HCT116 (cell line): ENCODE data around the gene ACTL6B. TPM values are rescaled to one million over a fixed set of nuclear protein-coding genes. Genes with fewer than 3 reads are reported as not detected.
"Not testable (repeated sequence)": the region's sequence is repeated elsewhere in the genome, so short reads cannot be mapped to it uniquely, and the experiment has no call there.

Experiments
- ATAC-seq: fragments of 200-7000 bp; cut with Tn5 transposase; 2 replicates; pipeline ENCODE4 v1.9.1; 2020; ENCODE audit warnings: mild to moderate bottlenecking, moderate library complexity
- BruUV-seq: library from RNA; stranded (reverse); fragments of 400-500 nt; replicated peaks from 2 replicates; lab custom pipeline; 2021; lab: Mats Ljungman, UMichigan
- CTCF ChIA-PET: fragments of 300-600 bp; sonication (Branson Sonifier 250); formaldehyde crosslinking; loops from one replicate; lab custom pipeline; 2021; ENCODE audit warnings: antibody characterized with exemption; lab: Charles Lee
- POLR2A ChIA-PET: fragments of 300-600, 350-600 bp; sonication (Branson Sonifier 250); formaldehyde crosslinking; loops from one replicate; lab custom pipeline; 2021; ENCODE audit warnings: antibody characterized with exemption; lab: Charles Lee
- RAD21 ChIA-PET, 2 experiments: fragments of 300-600 bp; sonication (Branson Sonifier 250); formaldehyde crosslinking; loops; one replicate each; lab custom pipeline; 2023; ENCODE audit warnings: low total read pairs in 2 of 2; ENCODE audit not compliant: uncharacterized antibody in 2 of 2, unreplicated experiment in 2 of 2, low non-redundant PET in 1 of 2; lab: Charles Lee
- DNase-seq: peaks from one replicate; pipeline ENCODE4 v3.0.0-alpha.2; 2010; ENCODE audit warnings: low read depth, low spot score
- H2AFZ ChIP-seq: fragments of 200-600 bp; shearing (Covaris generic), sonication (generic); 2 replicates; pipeline ENCODE4 v1.6.1; 2017; ENCODE audit warnings: low read depth, mixed run types, mixed read lengths, antibody characterized with exemption, low read length; ENCODE audit not compliant: poor library complexity, severe bottlenecking
- H3K27ac ChIP-seq: 2 replicates; pipeline ENCODE4 v1.5.1; 2012; ENCODE audit warnings: low read depth, low read length
- H3K27me3 ChIP-seq: fragments of 200-600 bp; sonication (generic); 2 replicates; pipeline ENCODE4 v1.6.1; 2016; ENCODE audit warnings: mixed run types, low read length, mixed read lengths; ENCODE audit not compliant: insufficient read depth
- H3K36me3 ChIP-seq, 2 experiments: fragments of 200-500 bp in 1 of 2; fragments of 200-600 bp in 1 of 2; sonication (Bioruptor generic) in 1 of 2; sonication (generic) in 1 of 2; 2 replicates each; pipeline versions ENCODE4 v1.5.1 to v1.6.1; 2014 to 2016; ENCODE audit warnings: low read length in 2 of 2, inconsistent platforms in 1 of 2, mixed read lengths in 1 of 2, mixed run types in 1 of 2; ENCODE audit not compliant: insufficient read depth in 2 of 2, control insufficient read depth in 1 of 2
- H3K4me1 ChIP-seq, 2 experiments: fragments of 200-600 bp in 1 of 2; sonication (generic) in 1 of 2; 2 replicates each; pipeline versions ENCODE4 v1.5.1 to v1.6.1; 2012 to 2017; ENCODE audit warnings: low read length in 2 of 2, inconsistent platforms in 1 of 2, mild to moderate bottlenecking in 1 of 2, mixed read lengths in 1 of 2, mixed run types in 1 of 2, moderate library complexity in 1 of 2; ENCODE audit not compliant: insufficient read depth in 2 of 2, control insufficient read depth in 1 of 2
- H3K4me2 ChIP-seq: fragments of 200-600 bp; sonication (generic); 2 replicates; pipeline ENCODE4 v1.6.1; 2017; ENCODE audit warnings: mixed run types, low read length, mixed read lengths
- H3K4me3 ChIP-seq, 2 experiments: fragments of 200-600 bp in 1 of 2; sonication (generic) in 1 of 2; replicated peaks in 1 of 2; 2 replicates each; pipeline ENCODE4 v1.5.1; 2011 to 2016; ENCODE audit warnings: low read length in 2 of 2, control low read depth in 1 of 2, low read depth in 1 of 2, mild to moderate bottlenecking in 1 of 2, mixed read lengths in 1 of 2, mixed run types in 1 of 2
- H3K79me2 ChIP-seq: fragments of 200-600 bp; sonication (generic); 2 replicates; pipeline ENCODE4 v1.6.1; 2017; ENCODE audit warnings: mild to moderate bottlenecking, mixed run types, low read length, moderate library complexity, mixed read lengths; ENCODE audit not compliant: insufficient read depth
- H3K9ac ChIP-seq: fragments of 200-600 bp; sonication (generic); 2 replicates; pipeline ENCODE4 v1.6.1; 2016; ENCODE audit warnings: low read length, mixed read lengths
- H3K9me2 ChIP-seq: fragments of 200-600 bp; sonication (generic), shearing (Covaris generic); 2 replicates; pipeline ENCODE4 v1.6.1; 2017; ENCODE audit warnings: mixed run types, mild to moderate bottlenecking, moderate library complexity; ENCODE audit not compliant: insufficient read depth
- H3K9me3 ChIP-seq, 2 experiments: fragments of 200-500 bp in 1 of 2; fragments of 200-600 bp in 1 of 2; sonication (Bioruptor generic) in 1 of 2; sonication (generic) in 1 of 2; 2 replicates each; pipeline ENCODE4 v1.6.1; 2014 to 2017; ENCODE audit warnings: low read length in 2 of 2, mixed read lengths in 2 of 2, inconsistent platforms in 1 of 2, low read depth in 1 of 2, mild to moderate bottlenecking in 1 of 2, mixed run types in 1 of 2, moderate library complexity in 1 of 2; ENCODE audit not compliant: control insufficient read depth in 1 of 2, insufficient read depth in 1 of 2
- H4K20me1 ChIP-seq: fragments of 200-600 bp; sonication (generic), shearing (Covaris generic); 2 replicates; pipeline ENCODE4 v1.6.1; 2017; ENCODE audit warnings: mixed run types, mild to moderate bottlenecking, moderate library complexity; ENCODE audit not compliant: insufficient read depth
- ATF3 ChIP-seq: IDR thresholded peaks from 2 replicates; pipeline ENCODE4 v1.6.1; 2012
- ELF1 ChIP-seq: IDR thresholded peaks from 2 replicates; pipeline ENCODE4 v1.6.1; 2012; ENCODE audit warnings: low read depth, borderline replicate concordance
- POLR2A ChIP-seq: IDR thresholded peaks from 2 replicates; pipeline ENCODE4 v1.7.0; 2011; ENCODE audit warnings: borderline replicate concordance; ENCODE audit not compliant: insufficient read depth, insufficient read length; ENCODE audit errors: extremely low read depth
- POLR2AphosphoS5 ChIP-seq: IDR thresholded peaks from 2 replicates; pipeline ENCODE4 v1.6.1; 2011; ENCODE audit warnings: mild to moderate bottlenecking, low read depth, low read length, moderate library complexity
- SRF ChIP-seq: IDR thresholded peaks from 2 replicates; pipeline ENCODE4 v1.6.1; 2012; ENCODE audit warnings: low read depth
- TCF7L2 ChIP-seq: IDR thresholded peaks from 2 replicates; pipeline ENCODE4 v1.7.0; 2011; ENCODE audit warnings: borderline replicate concordance, inconsistent platforms; ENCODE audit not compliant: insufficient read depth, insufficient read length; ENCODE audit errors: extremely low read depth
- ZNF274 ChIP-seq: fragments of 200-500 bp; sonication (Bioruptor generic); IDR thresholded peaks from 2 replicates; pipeline ENCODE4 v1.6.1; 2014; ENCODE audit warnings: mild to moderate bottlenecking, low read depth, low read length, inconsistent platforms
- intact Hi-C: fragments of 100-400 bp; cut with micrococcal nuclease; formaldehyde crosslinking; loops from 2 replicates; pipeline ENCODE4 v1.10.0; 2022
- total RNA-seq: library from RNA; stranded (reverse); gene quantifications from one replicate; pipeline ENCODE4 v1.2.1, GENCODE V29; 2021; ENCODE audit not compliant: unreplicated experiment

Gene ACTL6B
- total RNA-seq, 1 experiment from 2014 or later: not detected

DNA sequence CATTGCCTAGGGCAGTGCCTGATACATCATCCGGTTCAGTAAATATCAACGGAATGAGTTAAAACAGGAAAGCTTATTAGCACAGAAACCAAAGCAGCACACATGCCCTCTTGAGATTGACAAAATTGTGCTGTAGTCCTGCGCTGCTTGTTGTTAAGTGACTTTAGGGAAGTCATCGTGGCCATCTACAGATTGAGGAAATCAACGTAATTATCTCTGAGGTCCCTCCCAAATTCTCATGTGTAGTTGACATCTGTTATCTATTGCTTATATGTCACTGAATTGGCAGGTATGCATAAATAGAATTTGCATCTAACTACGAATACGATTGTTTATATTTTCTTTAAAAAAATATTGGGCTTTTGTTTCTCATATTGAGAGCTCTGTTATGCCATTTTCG is 13.8 kb upstream of the ACTL6B start:
- TF ChIP-seq TCF7L2: no peak
- TF ChIP-seq POLR2AphosphoS5: no peak
- TF ChIP-seq POLR2A: no peak
- no peak for TF ChIP-seq ELF1
- TF ChIP-seq ATF3: no peak
- TF ChIP-seq SRF: no peak
- TF ChIP-seq ZNF274: no peak
- intact Hi-C loops: no loop called here
- Histone ChIP-seq H3K36me3 (no peaks in the 10 kb centered on the region), H3K4me3 (no peak overlapping the region), H3K79me2 (peaks cover 9% of the 10 kb centered on the region), H3K9me3 (no peaks in the 10 kb centered on the region), H3K4me2 (no peak overlapping the region), H3K9ac (no peak overlapping the region), H2AFZ (no peak overlapping the region), H3K4me1 (peaks cover 0 to 11% of the 10 kb centered on the region in 2 experiments; a peak in 1 of 4 replicates), H3K27me3 (no peaks in the 10 kb centered on the region), H3K27ac (no peak overlapping the region), H4K20me1 (no peaks in the 10 kb centered on the region), H3K9me2 (no peaks in the 10 kb centered on the region)
- ATAC-seq: no peak
- ChIA-PET CTCF (no interaction called here), POLR2A (no interaction called here), RAD21 (no interaction called here)
- BruUV-seq: no TSS peak
- DNase-seq: no peak

DNA sequence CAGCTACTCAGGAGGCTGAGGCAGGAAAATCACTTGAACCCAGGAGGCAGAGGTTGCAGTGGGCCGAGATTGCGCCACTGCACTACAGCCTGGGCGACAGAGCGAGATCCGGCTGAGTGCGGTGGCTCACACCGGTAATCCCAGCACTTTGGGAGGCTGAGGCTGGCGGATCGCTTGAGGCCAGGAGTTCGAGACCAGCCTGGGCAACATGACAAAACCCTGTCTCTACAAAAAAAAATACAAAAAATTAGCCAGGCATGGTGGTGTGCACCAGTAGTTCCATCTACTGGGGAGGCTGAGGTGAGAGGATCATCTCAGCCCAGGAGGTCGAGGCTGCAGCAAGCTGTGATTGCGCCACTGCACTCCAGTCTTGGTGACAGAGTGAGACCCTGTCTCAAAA is 12.9 kb upstream of the ACTL6B start:
- peaks cover 0 to 11% of the 10 kb centered on the region in 2 experiments; a peak in 1 of 4 replicates for H3K4me1 ChIP-seq
- intact Hi-C loops, ATAC-seq, H3K36me3 ChIP-seq, H3K4me2 ChIP-seq, H4K20me1 ChIP-seq, CTCF ChIA-PET, DNase-seq, H3K9me3 ChIP-seq, H3K27ac ChIP-seq, H3K27me3 ChIP-seq, H3K9ac ChIP-seq, H3K79me2 ChIP-seq, RAD21 ChIA-PET, POLR2A ChIA-PET, BruUV-seq, H3K9me2 ChIP-seq, H3K4me3 ChIP-seq, H2AFZ ChIP-seq: not testable (repeated sequence)
